RWPE2 (cell line): ENCODE measurements around the gene KCNMA1.

ENCODE experiments used
- ATAC-seq: fragments of 200-7000 bp; cut with Tn5 transposase; 3 replicates; pipeline ENCODE4 v1.9.1; 2021; ENCODE audit warnings: low read depth
- DNase-seq: peaks from one replicate; pipeline ENCODE4 v3.0.0-alpha.2; 2020; ENCODE audit warnings: low spot score
- H3K27ac ChIP-seq: fragments of 450-650 bp; 2 replicates; pipeline ENCODE4 v1.5.1; 2017; ENCODE audit warnings: mild to moderate bottlenecking; ENCODE audit not compliant: poor library complexity, severe bottlenecking
- H3K27me3 ChIP-seq: fragments of 250-450 bp; sonication (Bioruptor Pico); 2 replicates; pipeline ENCODE4 v1.5.1; 2021; ENCODE audit warnings: mild to moderate bottlenecking, moderate library complexity; ENCODE audit not compliant: insufficient read depth, poor library complexity, severe bottlenecking
- H3K36me3 ChIP-seq: fragments of 250-450 bp; sonication (Bioruptor Pico); 2 replicates; pipeline ENCODE4 v1.5.1; 2020; ENCODE audit warnings: low read depth, mild to moderate bottlenecking, moderate library complexity
- H3K4me1 ChIP-seq: fragments of 250-450 bp; sonication (Bioruptor Pico); 2 replicates; pipeline ENCODE4 v1.5.1; 2021; ENCODE audit warnings: mild to moderate bottlenecking, moderate library complexity; ENCODE audit not compliant: insufficient read depth, poor library complexity, severe bottlenecking
- H3K4me3 ChIP-seq: fragments of 250-450 bp; sonication (Bioruptor Pico); 2 replicates; pipeline ENCODE4 v1.5.1; 2021; ENCODE audit warnings: mild to moderate bottlenecking, moderate library complexity; ENCODE audit not compliant: severe bottlenecking
- H3K9me3 ChIP-seq: fragments of 250-450 bp; sonication (Bioruptor Pico); 2 replicates; pipeline ENCODE4 v1.5.1; 2021; ENCODE audit warnings: mild to moderate bottlenecking, moderate library complexity; ENCODE audit not compliant: severe bottlenecking
- TF ChIP-seq, protein P1 (sequence below): fragments of 450-650 bp; IDR thresholded peaks from one replicate; pipeline ENCODE4 v1.5.1; 2017; ENCODE audit warnings: mild to moderate bottlenecking, moderate library complexity; ENCODE audit not compliant: poor library complexity, severe bottlenecking

Gene KCNMA1

DNA sequence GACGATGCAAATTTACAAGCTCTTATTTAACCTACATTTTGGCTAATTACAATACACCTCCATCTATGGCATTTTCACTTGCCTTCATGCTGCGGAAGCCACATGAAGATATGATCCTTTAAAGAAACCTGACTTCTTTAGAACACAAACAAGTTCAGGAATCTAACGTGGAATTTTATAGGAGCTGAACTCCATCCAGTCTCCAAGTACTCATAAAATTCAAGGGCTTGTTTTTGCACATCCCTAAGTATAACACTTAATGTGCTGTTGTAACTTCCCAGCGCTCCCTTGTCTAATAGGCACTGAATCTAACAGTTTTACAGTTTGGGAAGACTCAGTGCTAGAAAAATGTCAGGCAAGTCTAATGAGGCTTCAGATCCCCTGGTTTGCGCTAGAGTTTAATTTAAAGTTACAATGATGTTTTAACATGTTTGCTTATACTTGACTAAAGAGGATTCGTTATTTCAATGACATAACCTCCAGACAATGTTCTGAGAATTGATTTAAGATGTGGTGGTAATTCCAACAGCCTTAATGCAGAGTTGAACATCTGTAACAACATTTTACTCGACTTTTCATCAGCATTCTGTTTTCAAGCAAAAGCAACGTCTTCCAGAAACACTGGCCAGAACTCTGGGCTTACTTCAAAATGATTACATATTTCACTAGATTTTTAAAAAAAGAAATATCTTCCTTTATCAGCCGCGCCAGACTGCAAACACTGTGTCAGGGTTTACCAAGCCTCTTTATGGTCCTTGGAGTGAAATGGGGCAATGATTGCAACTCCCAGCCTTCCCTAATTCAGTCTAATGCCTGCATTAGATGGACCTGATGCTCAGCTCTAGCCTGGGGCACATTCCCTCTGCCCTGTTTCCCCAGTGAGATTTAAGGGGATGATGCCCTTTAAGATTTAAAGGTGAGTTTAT lies 664.3 kb downstream of the KCNMA1 start:
- H3K4me1 ChIP-seq = no peaks in the 10 kb centered on the region
- H3K27me3 ChIP-seq = no peaks in the 10 kb centered on the region
- TF ChIP-seq, protein P1, sequence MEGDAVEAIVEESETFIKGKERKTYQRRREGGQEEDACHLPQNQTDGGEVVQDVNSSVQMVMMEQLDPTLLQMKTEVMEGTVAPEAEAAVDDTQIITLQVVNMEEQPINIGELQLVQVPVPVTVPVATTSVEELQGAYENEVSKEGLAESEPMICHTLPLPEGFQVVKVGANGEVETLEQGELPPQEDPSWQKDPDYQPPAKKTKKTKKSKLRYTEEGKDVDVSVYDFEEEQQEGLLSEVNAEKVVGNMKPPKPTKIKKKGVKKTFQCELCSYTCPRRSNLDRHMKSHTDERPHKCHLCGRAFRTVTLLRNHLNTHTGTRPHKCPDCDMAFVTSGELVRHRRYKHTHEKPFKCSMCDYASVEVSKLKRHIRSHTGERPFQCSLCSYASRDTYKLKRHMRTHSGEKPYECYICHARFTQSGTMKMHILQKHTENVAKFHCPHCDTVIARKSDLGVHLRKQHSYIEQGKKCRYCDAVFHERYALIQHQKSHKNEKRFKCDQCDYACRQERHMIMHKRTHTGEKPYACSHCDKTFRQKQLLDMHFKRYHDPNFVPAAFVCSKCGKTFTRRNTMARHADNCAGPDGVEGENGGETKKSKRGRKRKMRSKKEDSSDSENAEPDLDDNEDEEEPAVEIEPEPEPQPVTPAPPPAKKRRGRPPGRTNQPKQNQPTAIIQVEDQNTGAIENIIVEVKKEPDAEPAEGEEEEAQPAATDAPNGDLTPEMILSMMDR = no peak
- no peaks in the 10 kb centered on the region for H3K9me3 ChIP-seq
- no peak overlapping the region for H3K4me3 ChIP-seq
- ATAC-seq (no peak), DNase-seq (no peak)
- H3K36me3 ChIP-seq = no peaks in the 10 kb centered on the region
- no peak overlapping the region for H3K27ac ChIP-seq

DNA sequence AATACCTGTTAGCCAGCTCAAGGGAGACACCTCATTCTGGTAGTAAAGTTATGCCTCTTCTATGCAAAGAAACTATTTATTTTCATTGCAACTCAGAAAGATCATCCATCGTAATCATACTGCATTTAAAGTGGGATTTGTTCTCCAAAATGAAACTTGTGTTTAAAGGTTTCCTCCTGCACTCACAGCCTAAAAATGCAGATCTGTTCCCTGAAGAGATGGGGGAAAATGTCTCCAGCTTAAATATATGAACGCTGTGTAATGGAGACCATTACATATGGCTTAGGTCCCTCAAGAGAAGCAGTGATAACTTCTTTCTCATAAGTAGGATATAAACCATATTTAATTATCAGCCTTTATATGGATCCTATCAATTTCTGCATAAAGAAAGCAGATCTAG lies 665.1 kb downstream of the KCNMA1 start:
- ATAC-seq = no peak
- no peak for DNase-seq
- Histone ChIP-seq H3K4me3 (no peak overlapping the region), H3K4me1 (no peaks in the 10 kb centered on the region), H3K27me3 (no peaks in the 10 kb centered on the region), H3K27ac (no peak overlapping the region), H3K36me3 (no peaks in the 10 kb centered on the region), H3K9me3 (no peaks in the 10 kb centered on the region)
- TF ChIP-seq, protein P1 = no peak

- Histone ChIP-seq H3K27ac (no peak overlapping the region), H3K4me1 (no peaks in the 10 kb centered on the region), H3K36me3 (no peaks in the 10 kb centered on the region), H3K27me3 (no peaks in the 10 kb centered on the region), H3K4me3 (no peak overlapping the region), H3K9me3 (no peaks in the 10 kb centered on the region)
- DNase-seq = no peak
- TF ChIP-seq, protein P1 = no peak
- ATAC-seq = no peak
Observed at GRCh38 chr10:76971547-76972170, 665.9 kb downstream of the KCNMA1 start.

GRCh38 chr10:76970711-76971519 lies 666.7 kb downstream of the KCNMA1 start:
- DNase-seq (no peak), ATAC-seq (no peak)
- no peaks in the 10 kb centered on the region for H3K4me1 ChIP-seq
- TF ChIP-seq, protein P1 = no peak
- no peaks in the 10 kb centered on the region for H3K27me3 ChIP-seq
- H3K36me3 ChIP-seq = no peaks in the 10 kb centered on the region
- no peak overlapping the region for H3K4me3 ChIP-seq
- H3K27ac ChIP-seq = no peak overlapping the region
- no peaks in the 10 kb centered on the region for H3K9me3 ChIP-seq
